SK-N-SH treated with all-trans-retinoic acid at 6 μM for 48 hours (cell line): Measurements from ENCODE around the gene MALSU1.

Source experiments
- ATAC-seq: fragments of 200-7000 bp; cut with Tn5 transposase; 3 replicates; pipeline ENCODE4 v1.9.1; 2020; ENCODE audit warnings: mild to moderate bottlenecking, moderate library complexity
- ARNTL ChIP-seq: fragments of 450-650 bp; formaldehyde crosslinking; IDR thresholded peaks from 2 replicates; pipeline ENCODE4 v1.5.0; 2020; ENCODE audit warnings: low read depth, mild to moderate bottlenecking, moderate library complexity, borderline replicate concordance
- BACH2 ChIP-seq: fragments of 250-450 bp; sonication (Bioruptor Pico); IDR thresholded peaks from 2 replicates; pipeline ENCODE4 v1.9.0; 2021; ENCODE audit warnings: mild to moderate bottlenecking, borderline replicate concordance
- CSDC2 ChIP-seq: fragments of 250-450 bp; sonication (Bioruptor Pico); IDR thresholded peaks from 2 replicates; pipeline ENCODE4 v1.5.0; 2020; ENCODE audit warnings: mild to moderate bottlenecking, moderate library complexity
- GLIS3 ChIP-seq: fragments of 250-450 bp; sonication (Bioruptor Pico); IDR thresholded peaks from 2 replicates; pipeline ENCODE4 v1.5.0; 2020; ENCODE audit warnings: mild to moderate bottlenecking, moderate library complexity
- OSR1 ChIP-seq: fragments of 250-450 bp; sonication (Bioruptor Pico); IDR thresholded peaks from 2 replicates; pipeline ENCODE4 v1.8.0; 2022; ENCODE audit warnings: moderate library complexity, mild to moderate bottlenecking, inconsistent platforms
- PPARA ChIP-seq: fragments of 250-450 bp; sonication (Bioruptor Pico); IDR thresholded peaks from 2 replicates; pipeline ENCODE4 v1.5.0; 2020; ENCODE audit warnings: mild to moderate bottlenecking, borderline replicate concordance
- RARB ChIP-seq: fragments of 250-450 bp; sonication (Bioruptor Pico); IDR thresholded peaks from 2 replicates; pipeline ENCODE4 v1.8.0; 2021; ENCODE audit warnings: mild to moderate bottlenecking, moderate library complexity
- SNAI2 ChIP-seq: fragments of 250-450 bp; sonication (Bioruptor Pico); IDR thresholded peaks from 2 replicates; pipeline ENCODE4 v1.5.0; 2020; ENCODE audit warnings: mild to moderate bottlenecking, moderate library complexity
- TCF4 ChIP-seq: fragments of 250-450 bp; sonication (Bioruptor Pico); IDR thresholded peaks from 2 replicates; pipeline ENCODE4 v1.8.0; 2021; ENCODE audit warnings: mild to moderate bottlenecking, moderate library complexity, borderline replicate concordance
- TOX ChIP-seq: fragments of 250-450 bp; sonication (Bioruptor Pico); IDR thresholded peaks from 2 replicates; pipeline ENCODE4 v1.8.0; 2021; ENCODE audit warnings: mild to moderate bottlenecking, moderate library complexity, borderline replicate concordance
- ZC3H10 ChIP-seq: fragments of 250-450 bp; sonication (Bioruptor Pico); IDR thresholded peaks from 2 replicates; pipeline ENCODE4 v1.5.1; 2021; ENCODE audit warnings: mild to moderate bottlenecking, moderate library complexity
- ZFP3 ChIP-seq: fragments of 250-450 bp; sonication (Bioruptor Pico); IDR thresholded peaks from 2 replicates; pipeline ENCODE4 v1.5.0; 2020; ENCODE audit warnings: mild to moderate bottlenecking, moderate library complexity
- ZFP30 ChIP-seq: fragments of 450-650 bp; formaldehyde crosslinking; IDR thresholded peaks from 2 replicates; pipeline ENCODE4 v1.5.0; 2022; ENCODE audit warnings: mild to moderate bottlenecking, moderate library complexity
- ZNF565 ChIP-seq: fragments of 450-650 bp; formaldehyde crosslinking; conservative IDR thresholded peaks from 2 replicates; pipeline ENCODE4 v1.5.0; 2020; ENCODE audit warnings: low read depth, mild to moderate bottlenecking, moderate library complexity
- ZNF70 ChIP-seq: fragments of 450-650 bp; formaldehyde crosslinking; IDR thresholded peaks from 2 replicates; pipeline ENCODE4 v1.5.0; 2020; ENCODE audit warnings: mild to moderate bottlenecking, moderate library complexity
- ZNF8 ChIP-seq: fragments of 450-650 bp; formaldehyde crosslinking; IDR thresholded peaks from 2 replicates; pipeline ENCODE4 v1.5.0; 2020; ENCODE audit warnings: mild to moderate bottlenecking, moderate library complexity
- TF ChIP-seq, protein P1 (sequence below): fragments of 250-450 bp; sonication (Bioruptor Pico); IDR thresholded peaks from 2 replicates; pipeline ENCODE4 v1.5.1; 2021; ENCODE audit warnings: mild to moderate bottlenecking, moderate library complexity
- TF ChIP-seq, protein P2 (sequence below): fragments of 250-450 bp; sonication (Bioruptor Pico); IDR thresholded peaks from 2 replicates; pipeline ENCODE4 v1.5.0; 2020; ENCODE audit warnings: mild to moderate bottlenecking, moderate library complexity
- TF ChIP-seq, protein P3 (sequence below): fragments of 250-450 bp; sonication (Bioruptor Pico); IDR thresholded peaks from 2 replicates; pipeline ENCODE4 v1.8.0; 2021; ENCODE audit warnings: low read depth, mild to moderate bottlenecking, moderate library complexity, borderline replicate concordance
- TF ChIP-seq, protein P4 (sequence below): fragments of 250-450 bp; sonication (Bioruptor Pico); IDR thresholded peaks from 2 replicates; pipeline ENCODE4 v1.8.0; 2020; ENCODE audit warnings: mild to moderate bottlenecking, moderate library complexity, borderline replicate concordance
- TF ChIP-seq, protein P5 (sequence below): fragments of 250-450 bp; sonication (Bioruptor Pico); IDR thresholded peaks from 2 replicates; pipeline ENCODE4 v1.5.1; 2020; ENCODE audit warnings: low read depth, mild to moderate bottlenecking, moderate library complexity

MALSU1 gene

DNA sequence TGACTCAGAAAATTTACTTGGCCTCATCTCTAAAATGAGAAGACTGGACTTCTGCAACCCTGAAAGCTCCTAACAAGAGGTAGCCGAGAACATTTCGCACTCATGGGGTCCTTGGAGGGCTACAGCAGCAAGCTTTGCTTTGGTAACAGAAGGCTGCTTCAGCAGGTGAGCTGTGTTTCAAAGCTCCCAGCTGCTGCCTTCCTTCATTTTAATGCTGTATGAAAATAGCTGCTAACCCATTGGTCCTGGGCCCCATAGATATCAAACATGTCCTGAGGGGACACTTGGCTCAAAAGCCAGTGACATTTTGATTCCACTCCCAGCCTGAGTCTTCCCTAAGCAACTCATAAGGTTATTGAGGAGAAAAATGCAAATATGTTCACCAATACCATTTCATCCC, 14.3 kb upstream of the MALSU1 start:
- ATAC-seq: no peak; the same call in 2 of the 3 replicates
- TF ChIP-seq GLIS3 (CRISPR knock-in tag) (no peak), PPARA (CRISPR knock-in tag) (no peak), TOX (CRISPR knock-in tag) (no peak), ZC3H10 (CRISPR knock-in tag) (no peak), RARB (CRISPR knock-in tag) (no peak), ARNTL (CRISPR knock-in tag) (no peak), ZFP30 (CRISPR knock-in tag) (no peak), ZNF70 (CRISPR knock-in tag) (no peak), SNAI2 (no peak), ZFP3 (no peak), ZNF565 (CRISPR knock-in tag) (no peak), OSR1 (no peak), TCF4 (CRISPR knock-in tag) (no peak), ZNF8 (CRISPR knock-in tag) (no peak), BACH2 (no peak)
- TF ChIP-seq, protein P1, sequence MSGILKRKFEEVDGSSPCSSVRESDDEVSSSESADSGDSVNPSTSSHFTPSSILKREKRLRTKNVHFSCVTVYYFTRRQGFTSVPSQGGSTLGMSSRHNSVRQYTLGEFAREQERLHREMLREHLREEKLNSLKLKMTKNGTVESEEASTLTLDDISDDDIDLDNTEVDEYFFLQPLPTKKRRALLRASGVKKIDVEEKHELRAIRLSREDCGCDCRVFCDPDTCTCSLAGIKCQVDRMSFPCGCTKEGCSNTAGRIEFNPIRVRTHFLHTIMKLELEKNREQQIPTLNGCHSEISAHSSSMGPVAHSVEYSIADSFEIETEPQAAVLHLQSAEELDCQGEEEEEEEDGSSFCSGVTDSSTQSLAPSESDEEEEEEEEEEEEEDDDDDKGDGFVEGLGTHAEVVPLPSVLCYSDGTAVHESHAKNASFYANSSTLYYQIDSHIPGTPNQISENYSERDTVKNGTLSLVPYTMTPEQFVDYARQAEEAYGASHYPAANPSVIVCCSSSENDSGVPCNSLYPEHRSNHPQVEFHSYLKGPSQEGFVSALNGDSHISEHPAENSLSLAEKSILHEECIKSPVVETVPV: no peak
- TF ChIP-seq, protein P2, sequence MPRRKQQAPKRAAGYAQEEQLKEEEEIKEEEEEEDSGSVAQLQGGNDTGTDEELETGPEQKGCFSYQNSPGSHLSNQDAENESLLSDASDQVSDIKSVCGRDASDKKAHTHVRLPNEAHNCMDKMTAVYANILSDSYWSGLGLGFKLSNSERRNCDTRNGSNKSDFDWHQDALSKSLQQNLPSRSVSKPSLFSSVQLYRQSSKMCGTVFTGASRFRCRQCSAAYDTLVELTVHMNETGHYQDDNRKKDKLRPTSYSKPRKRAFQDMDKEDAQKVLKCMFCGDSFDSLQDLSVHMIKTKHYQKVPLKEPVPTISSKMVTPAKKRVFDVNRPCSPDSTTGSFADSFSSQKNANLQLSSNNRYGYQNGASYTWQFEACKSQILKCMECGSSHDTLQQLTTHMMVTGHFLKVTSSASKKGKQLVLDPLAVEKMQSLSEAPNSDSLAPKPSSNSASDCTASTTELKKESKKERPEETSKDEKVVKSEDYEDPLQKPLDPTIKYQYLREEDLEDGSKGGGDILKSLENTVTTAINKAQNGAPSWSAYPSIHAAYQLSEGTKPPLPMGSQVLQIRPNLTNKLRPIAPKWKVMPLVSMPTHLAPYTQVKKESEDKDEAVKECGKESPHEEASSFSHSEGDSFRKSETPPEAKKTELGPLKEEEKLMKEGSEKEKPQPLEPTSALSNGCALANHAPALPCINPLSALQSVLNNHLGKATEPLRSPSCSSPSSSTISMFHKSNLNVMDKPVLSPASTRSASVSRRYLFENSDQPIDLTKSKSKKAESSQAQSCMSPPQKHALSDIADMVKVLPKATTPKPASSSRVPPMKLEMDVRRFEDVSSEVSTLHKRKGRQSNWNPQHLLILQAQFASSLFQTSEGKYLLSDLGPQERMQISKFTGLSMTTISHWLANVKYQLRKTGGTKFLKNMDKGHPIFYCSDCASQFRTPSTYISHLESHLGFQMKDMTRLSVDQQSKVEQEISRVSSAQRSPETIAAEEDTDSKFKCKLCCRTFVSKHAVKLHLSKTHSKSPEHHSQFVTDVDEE (CRISPR knock-in tag): no peak
- TF ChIP-seq, protein P3, sequence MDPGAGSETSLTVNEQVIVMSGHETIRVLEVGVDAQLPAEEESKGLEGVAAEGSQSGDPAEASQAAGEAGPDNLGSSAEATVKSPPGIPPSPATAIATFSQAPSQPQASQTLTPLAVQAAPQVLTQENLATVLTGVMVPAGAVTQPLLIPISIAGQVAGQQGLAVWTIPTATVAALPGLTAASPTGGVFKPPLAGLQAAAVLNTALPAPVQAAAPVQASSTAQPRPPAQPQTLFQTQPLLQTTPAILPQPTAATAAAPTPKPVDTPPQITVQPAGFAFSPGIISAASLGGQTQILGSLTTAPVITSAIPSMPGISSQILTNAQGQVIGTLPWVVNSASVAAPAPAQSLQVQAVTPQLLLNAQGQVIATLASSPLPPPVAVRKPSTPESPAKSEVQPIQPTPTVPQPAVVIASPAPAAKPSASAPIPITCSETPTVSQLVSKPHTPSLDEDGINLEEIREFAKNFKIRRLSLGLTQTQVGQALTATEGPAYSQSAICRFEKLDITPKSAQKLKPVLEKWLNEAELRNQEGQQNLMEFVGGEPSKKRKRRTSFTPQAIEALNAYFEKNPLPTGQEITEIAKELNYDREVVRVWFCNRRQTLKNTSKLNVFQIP (CRISPR knock-in tag): no peak
- TF ChIP-seq, protein P4, sequence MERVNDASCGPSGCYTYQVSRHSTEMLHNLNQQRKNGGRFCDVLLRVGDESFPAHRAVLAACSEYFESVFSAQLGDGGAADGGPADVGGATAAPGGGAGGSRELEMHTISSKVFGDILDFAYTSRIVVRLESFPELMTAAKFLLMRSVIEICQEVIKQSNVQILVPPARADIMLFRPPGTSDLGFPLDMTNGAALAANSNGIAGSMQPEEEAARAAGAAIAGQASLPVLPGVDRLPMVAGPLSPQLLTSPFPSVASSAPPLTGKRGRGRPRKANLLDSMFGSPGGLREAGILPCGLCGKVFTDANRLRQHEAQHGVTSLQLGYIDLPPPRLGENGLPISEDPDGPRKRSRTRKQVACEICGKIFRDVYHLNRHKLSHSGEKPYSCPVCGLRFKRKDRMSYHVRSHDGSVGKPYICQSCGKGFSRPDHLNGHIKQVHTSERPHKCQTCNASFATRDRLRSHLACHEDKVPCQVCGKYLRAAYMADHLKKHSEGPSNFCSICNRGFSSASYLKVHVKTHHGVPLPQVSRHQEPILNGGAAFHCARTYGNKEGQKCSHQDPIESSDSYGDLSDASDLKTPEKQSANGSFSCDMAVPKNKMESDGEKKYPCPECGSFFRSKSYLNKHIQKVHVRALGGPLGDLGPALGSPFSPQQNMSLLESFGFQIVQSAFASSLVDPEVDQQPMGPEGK (CRISPR knock-in tag): no peak
- TF ChIP-seq, protein P5, sequence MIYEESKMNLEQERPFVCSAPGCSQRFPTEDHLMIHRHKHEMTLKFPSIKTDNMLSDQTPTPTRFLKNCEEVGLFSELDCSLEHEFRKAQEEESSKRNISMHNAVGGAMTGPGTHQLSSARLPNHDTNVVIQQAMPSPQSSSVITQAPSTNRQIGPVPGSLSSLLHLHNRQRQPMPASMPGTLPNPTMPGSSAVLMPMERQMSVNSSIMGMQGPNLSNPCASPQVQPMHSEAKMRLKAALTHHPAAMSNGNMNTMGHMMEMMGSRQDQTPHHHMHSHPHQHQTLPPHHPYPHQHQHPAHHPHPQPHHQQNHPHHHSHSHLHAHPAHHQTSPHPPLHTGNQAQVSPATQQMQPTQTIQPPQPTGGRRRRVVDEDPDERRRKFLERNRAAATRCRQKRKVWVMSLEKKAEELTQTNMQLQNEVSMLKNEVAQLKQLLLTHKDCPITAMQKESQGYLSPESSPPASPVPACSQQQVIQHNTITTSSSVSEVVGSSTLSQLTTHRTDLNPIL: no peak

DNA sequence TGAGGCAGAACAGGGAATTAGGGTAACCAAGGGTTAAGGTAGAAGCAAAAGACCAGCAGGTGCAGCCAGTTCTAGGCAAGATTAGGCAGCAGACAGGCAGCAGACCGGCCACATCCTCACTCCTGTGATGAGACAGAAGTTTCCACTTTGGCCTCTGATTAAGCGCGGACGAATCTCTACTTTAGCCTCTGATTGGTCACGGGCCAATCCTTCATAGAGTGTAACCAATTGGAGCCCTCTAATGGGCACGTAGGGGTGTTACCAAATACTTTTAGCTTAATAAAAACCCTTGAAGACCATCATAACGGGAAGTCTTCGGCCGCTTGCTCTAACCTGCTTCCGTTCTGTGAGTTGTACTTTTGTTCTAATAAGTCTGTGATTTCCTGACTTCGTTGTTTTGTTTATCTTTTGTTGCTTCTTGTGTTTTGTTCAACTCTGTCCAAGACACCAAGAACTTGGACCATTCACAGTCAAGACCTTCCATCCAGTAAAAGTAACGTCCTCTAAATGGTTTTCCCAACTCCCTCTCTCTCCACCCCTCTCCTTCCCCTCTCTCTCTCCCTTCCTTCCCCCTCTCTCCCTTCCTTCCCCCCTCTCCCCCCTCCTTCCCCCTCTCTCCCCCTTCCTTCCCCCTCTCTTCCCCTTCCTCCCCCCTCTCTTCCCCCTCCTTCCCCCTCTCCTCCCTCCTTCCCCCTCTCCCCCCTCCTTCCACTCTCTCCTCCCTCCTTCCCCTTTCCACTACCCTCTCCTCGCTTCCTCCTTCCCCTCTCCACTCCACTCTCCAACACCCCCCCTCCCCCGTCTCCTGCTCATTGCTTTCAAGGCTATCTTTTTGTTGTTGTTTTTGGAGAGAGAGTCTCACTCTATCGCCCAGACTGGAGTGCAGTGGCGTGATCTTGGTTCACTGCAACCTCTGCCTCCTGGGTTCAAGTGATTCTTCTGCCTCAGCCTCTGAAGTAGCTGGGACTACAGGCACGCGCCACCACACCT, 13.2 kb upstream of the MALSU1 start:
- no peak; the same call in 2 of the 3 replicates for ATAC-seq
- TF ChIP-seq, protein P1: no peak
- no peak for TF ChIP-seq CSDC2 (CRISPR knock-in tag)
- TF ChIP-seq, protein P5: no peak
- TF ChIP-seq, protein P2 (CRISPR knock-in tag): no peak
- no peak for TF ChIP-seq GLIS3 (CRISPR knock-in tag)
- TF ChIP-seq, protein P4 (CRISPR knock-in tag): no peak
- TF ChIP-seq SNAI2: no peak
